GM19452 (cell line): ENCODE data around the gene ZNF775.
"Not testable (repeated sequence)": the region's sequence is repeated elsewhere in the genome, so short reads cannot be mapped to it uniquely, and the experiment has no call there.

Experiments
- ATAC-seq: cut with Tn5 transposase; IDR thresholded peaks from one replicate; pipeline ENCODE4 v1.9.1; 2021; ENCODE audit not compliant: unreplicated experiment

ZNF775 gene

DNA sequence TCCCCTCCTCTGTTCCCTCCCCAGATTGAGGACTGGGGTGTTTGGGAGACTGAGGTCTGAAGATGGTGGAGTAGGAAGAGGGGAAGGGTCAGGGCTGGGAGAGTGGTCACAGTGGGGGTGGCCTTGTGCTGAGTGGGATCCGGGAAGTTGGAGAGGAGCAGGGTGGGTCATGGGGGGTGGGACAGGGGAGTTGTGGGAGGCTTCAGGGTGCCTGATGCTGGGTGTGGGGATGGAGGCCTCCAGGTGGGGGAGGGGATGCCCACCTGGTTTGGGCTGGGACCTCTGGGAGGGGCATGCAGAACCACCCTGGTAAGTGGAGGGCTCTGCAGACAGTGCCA, 2.6 kb downstream of the ZNF775 start:
- ATAC-seq = no peak

GRCh38 chr7:150382123-150382843, 3.2 kb downstream of the ZNF775 start:
- no peak for ATAC-seq

DNA sequence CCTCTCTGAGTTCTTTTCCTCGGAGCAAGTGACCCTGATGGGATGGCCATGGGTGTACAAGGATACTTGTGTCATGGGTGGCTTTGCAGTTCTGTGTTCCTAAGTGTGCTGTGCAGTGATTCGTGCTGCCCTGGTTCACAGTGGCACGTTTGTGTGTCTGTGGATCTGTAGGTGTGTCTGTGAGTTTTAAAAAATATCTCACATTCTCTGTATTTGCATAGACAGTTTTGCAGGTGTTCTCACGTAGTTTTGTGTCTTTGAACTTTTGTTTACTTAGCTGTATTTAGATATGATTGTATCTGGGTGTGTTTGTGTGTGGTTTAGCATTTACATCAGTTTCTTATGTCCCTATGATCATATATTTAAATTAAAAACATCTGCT, 3.7 kb downstream of the ZNF775 start:
- ATAC-seq = no peak

GRCh38 chr7:150383710-150384397, 4.7 kb downstream of the ZNF775 start:
- no peak for ATAC-seq

DNA sequence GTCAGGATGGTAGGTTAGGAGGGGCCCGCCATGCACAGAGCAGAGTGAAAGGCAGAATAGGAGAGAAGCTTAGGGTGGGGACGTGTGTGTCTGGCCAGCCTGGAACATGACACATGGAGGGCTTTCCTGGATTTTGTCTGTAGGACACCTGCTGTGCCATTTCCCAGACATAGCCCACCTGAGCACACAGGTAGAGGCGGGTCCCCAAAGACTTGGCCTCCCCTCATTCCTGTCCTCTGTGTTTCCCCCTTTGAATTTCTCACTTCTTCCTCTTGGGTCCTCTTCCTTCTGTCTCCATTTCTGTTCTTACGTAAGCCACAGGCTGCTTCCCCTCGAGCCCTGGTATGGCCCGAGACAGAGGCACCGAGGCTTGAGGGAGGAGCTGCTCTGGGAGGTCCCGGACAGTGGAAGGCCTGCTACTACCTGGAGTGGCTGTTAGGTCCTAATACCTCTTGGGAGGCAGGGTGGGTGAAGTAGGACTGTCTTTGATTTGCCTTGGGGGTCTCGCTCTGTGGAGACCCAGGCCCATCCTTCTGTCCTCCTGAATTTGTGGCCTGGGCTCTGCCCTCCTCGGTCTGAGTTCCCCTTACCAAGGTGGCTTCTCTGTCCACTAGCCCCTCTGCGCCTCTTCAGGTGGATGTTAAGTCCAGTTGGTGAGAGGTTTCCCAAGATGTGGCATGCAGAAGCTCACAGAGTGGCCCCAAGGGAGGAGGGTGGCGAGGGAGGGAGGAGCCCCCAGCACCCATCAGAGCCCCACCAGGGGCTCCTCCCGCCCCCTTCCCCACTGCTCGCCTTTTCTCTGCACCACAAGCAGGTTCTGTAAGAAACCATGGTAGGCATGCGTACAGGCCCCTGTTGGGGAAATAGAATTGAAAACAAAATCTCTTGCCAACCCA, 5.5 kb downstream of the ZNF775 start:
- ATAC-seq = no peak

- no peak for ATAC-seq
Measured at GRCh38 chr7:150385302-150385723, 6.2 kb downstream of the ZNF775 start.

GRCh38 chr7:150385884-150386283, 6.8 kb downstream of the ZNF775 start:
- not testable (repeated sequence) for ATAC-seq

GRCh38 chr7:150388306-150388705, 9.2 kb downstream of the ZNF775 start:
- no peak for ATAC-seq

DNA sequence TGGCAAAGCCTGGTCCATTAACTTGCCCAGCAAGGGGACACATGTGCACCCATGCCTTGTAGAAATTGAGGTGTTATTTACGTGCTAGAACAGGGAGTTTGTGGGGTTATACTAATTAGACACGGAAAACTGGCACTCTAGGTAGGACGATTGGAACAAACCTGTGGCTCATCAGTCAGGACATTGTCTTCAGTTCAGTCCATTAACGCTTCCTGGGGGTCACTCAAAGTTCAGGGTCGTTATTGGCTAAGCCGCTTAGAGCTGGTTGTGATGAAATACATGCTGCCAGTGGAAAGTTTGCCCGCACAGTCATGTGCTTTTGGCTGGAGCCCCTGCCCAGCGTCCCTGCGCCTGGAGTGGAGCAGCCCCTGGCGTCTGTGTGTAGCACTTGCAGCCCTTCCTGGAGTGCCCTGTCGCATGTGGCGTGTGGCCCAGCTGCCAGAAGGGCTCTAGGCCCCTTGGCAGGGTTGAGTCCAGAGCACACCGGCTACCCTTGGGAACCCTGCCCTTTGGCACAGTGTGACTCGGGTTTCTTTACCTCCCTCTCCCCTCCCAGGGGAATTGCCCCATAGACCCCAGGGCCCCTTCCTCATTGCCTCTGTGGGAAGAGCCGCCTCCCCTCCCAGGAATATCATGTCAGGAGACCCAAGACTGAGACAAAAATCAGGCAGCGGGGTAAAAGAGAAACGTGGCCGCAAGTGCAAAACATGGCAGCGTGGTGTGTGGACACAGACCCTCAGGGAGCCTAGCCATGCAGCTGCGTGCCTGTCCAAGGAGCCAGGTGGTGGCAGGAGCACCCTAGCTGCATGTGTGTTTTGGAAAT, 9.8 kb downstream of the ZNF775 start:
- no peak for ATAC-seq

DNA sequence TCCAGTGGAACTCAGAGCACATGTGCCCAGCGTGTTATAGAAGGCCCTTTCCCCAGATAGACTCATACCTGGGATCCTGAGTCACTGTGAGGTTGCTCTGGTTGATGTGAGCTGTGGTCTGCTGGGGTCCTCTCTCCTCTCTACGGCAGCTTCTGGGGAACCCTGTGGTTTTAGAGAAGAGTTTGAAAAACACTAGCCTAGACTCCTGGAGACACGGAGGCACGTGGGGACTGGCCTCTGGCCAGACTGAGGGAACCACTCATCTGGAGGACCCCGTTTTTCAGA, 10.3 kb downstream of the ZNF775 start:
- no peak for ATAC-seq

GRCh38 chr7:150390205-150390604, 11.1 kb downstream of the ZNF775 start:
- no peak for ATAC-seq

GRCh38 chr7:150393325-150393724, 14.2 kb downstream of the ZNF775 start:
- ATAC-seq = no peak

GRCh38 chr7:150396426-150396825, 17.3 kb downstream of the ZNF775 start:
- ATAC-seq = no peak

DNA sequence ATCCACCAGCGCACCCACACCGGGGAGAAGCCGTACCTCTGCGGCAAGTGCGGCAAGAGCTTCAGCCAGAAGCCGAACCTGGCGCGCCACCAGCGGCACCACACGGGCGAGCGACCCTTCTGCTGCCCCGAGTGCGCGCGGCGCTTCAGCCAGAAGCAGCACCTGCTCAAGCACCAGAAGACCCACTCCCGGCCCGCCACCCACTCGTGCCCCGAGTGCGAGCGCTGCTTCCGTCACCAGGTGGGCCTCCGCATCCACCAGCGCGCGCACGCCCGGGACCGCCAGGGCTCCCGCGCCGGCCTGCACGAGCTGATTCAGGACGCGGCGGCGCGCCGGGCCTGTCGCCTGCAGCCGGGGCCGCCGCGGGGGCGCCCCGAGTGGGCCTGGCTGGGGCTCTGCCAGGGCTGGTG, 17.7 kb downstream of the ZNF775 start:
- no peak for ATAC-seq

DNA sequence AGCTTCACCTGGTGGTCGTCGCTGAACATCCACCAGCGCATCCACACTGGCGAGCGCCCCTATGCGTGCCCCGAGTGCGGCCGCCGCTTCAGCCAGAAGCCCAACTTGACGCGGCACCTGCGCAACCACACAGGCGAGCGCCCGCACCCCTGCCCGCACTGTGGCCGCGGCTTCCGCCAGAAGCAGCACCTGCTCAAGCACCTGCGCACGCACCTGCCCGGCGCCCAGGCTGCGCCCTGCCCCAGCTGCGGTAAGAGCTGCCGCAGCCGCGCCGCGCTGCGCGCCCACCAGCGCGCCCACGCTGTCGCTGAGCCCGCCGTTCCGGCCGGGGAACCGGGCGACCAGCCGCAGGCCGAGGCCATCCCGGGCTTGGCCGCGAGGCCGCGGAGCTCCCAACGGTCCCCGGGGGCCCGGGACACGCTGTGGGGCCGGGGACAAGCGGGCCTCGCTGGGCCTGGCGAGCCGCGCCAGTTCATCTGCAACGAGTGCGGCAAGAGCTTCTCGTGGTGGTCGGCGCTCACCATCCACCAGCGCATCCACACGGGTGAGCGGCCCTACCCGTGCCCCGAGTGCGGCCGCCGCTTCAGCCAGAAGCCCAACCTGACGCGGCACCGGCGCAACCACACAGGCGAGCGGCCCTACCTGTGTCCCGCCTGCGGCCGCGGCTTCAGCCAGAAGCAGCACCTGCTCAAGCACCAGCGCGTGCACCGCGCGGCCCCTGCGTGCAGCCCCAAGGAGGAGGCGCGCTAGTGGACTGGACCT, 18.4 kb downstream of the ZNF775 start:
- ATAC-seq = no peak

GRCh38 chr7:150398108-150398964, 19.2 kb downstream of the ZNF775 start:
- no peak for ATAC-seq

- ATAC-seq = no peak
Measured at GRCh38 chr7:150398965-150399320, 19.8 kb downstream of the ZNF775 start.

DNA sequence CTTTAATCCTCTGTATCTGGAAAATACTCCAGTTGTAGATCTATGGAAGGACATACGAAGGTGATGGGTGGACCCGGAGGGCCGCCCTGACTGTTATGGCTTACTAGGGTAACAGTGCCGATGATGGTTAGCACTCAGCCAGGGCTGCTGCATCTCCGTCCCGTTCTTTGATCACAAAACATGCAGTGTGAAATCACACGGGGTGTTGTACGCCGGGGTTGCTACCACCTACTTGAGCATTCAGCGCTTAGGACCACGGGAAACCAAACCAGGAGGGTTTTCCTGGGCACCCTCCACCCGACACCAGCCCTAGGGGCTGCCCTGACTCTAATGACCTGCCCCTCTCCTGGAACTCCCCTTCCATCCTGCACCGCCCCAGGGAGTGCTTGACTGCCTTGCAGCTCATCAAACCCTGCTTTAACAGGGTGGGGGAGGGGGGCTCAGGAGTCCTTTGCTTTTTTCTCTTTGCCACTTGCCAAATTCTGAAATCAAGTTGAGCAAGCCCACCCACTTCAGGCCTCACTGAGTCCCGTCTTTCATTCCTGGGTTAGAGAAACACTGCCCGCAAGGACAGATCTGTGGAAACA, 20.4 kb downstream of the ZNF775 start:
- ATAC-seq = no peak
